Activated CD4-positive, alpha-beta T cell treated with anti-CD3 and anti-CD28 coated beads, Interleukin-2, amount 10 ng/mL, durations not matched to agents 7 days and 5 days (primary cell): ENCODE data around the gene DBET. TPM values are rescaled to one million over a fixed set of nuclear protein-coding genes. Genes with fewer than 3 reads are reported as not detected.
"Not testable (repeated sequence)": the region's sequence is repeated elsewhere in the genome, so short reads cannot be mapped to it uniquely, and the experiment has no call there.

ENCODE experiments used
- CTCF ChIA-PET: fragments of 350-600 bp; sonication (Branson Sonifier 250); formaldehyde crosslinking; loops from one replicate; lab custom pipeline; 2021; ENCODE audit warnings: antibody characterized with exemption; lab: Charles Lee
- POLR2A ChIA-PET: fragments of 350-600 bp; sonication (Branson Sonifier 250); formaldehyde crosslinking; loops from one replicate; lab custom pipeline; 2021; ENCODE audit warnings: antibody characterized with exemption; lab: Charles Lee
- DNase-seq: peaks from one replicate; pipeline ENCODE4 v3.0.0-alpha.2; 2020
- H3K27ac Mint-ChIP-seq: one replicate; pipeline ENCODE4 v1.8.0; 2021; ENCODE audit warnings: mild to moderate bottlenecking, moderate library complexity, mixed read lengths
- H3K27me3 Mint-ChIP-seq: one replicate; pipeline ENCODE4 v1.8.0; 2021; ENCODE audit warnings: mixed read lengths
- H3K36me3 Mint-ChIP-seq: one replicate; pipeline ENCODE4 v1.8.0; 2021; ENCODE audit warnings: low read depth, mixed read lengths
- H3K4me1 Mint-ChIP-seq: one replicate; pipeline ENCODE4 v1.8.0; 2021; ENCODE audit warnings: mixed read lengths
- H3K4me3 Mint-ChIP-seq: one replicate; pipeline ENCODE4 v1.8.0; 2021; ENCODE audit warnings: mild to moderate bottlenecking, moderate library complexity, mixed read lengths
- H3K9me3 Mint-ChIP-seq: one replicate; pipeline ENCODE4 v1.8.0; 2021; ENCODE audit warnings: mixed read lengths
- total RNA-seq, 2 experiments: library from RNA; stranded (reverse); gene quantifications; one replicate each; pipeline ENCODE4 v1.2.3, GENCODE V29; 2021

The DBET gene
- not detected for total RNA-seq

DNA sequence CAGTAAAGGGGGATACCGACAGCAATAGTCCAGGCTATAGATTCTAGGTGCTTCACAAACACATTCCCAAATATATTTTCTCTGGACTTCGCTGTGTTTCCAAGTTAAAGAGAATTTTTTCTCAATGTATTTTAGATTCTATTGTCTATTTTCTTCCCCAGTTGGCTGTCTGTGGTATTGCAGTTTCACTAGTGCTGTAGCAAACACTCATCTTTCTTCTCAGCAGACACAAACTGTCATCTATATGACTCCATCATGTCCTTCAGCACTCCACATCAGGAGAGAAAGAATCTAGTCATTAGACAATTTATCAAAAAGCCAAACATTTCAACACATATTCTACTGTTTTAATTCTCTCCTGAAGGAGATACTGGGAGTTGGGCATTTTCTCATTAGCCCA lies at the start of gene DBET:
Gene DBET, plus strand, starts transcription at position 161 of the 400 bp plus-strand sequence.
- H3K27ac Mint-ChIP-seq, H3K4me1 Mint-ChIP-seq, H3K36me3 Mint-ChIP-seq, DNase-seq, POLR2A ChIA-PET, H3K4me3 Mint-ChIP-seq, H3K27me3 Mint-ChIP-seq, H3K9me3 Mint-ChIP-seq, CTCF ChIA-PET: not testable (repeated sequence)

DNA sequence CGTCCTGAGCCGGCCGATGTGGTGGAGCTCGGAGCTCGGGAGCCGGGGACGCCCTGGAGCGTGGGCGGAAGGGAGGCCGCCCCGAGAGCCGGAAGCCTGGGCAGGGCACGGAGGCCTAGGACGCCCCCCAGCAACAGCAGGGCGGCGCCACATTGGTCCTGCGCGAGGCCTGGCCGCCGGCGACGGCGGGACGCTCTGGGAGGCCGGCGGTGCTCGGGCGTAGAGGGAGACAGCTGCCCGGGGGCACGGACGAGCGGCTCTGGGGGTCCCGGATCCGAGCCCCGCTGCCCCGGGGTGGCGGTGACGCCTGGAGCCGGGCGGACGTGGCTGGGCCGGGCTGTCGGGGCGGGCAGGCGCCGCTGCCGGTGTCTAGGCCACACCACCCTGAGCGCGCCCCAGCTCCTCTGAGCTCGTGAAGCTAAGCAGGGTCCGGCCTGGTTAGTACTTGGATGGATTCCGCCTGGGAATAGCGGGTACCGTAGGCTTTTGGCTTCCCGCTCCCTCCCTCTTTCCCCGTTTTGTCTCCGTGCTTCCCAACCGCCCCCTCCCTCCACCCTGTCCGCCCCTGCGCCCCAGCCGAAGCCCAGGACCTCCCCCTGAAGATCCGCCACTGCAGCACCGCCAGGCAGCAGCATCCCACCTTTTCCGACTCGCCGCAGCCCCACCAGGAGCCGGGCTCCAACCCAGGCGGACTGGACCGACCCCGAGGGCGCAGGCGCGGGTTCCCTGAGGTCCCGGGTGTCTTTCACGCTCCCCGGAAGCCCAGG lies 49.3 kb upstream of the DBET start:
- peaks cover 2% of the 10 kb centered on the region for H3K9me3 Mint-ChIP-seq

DNA sequence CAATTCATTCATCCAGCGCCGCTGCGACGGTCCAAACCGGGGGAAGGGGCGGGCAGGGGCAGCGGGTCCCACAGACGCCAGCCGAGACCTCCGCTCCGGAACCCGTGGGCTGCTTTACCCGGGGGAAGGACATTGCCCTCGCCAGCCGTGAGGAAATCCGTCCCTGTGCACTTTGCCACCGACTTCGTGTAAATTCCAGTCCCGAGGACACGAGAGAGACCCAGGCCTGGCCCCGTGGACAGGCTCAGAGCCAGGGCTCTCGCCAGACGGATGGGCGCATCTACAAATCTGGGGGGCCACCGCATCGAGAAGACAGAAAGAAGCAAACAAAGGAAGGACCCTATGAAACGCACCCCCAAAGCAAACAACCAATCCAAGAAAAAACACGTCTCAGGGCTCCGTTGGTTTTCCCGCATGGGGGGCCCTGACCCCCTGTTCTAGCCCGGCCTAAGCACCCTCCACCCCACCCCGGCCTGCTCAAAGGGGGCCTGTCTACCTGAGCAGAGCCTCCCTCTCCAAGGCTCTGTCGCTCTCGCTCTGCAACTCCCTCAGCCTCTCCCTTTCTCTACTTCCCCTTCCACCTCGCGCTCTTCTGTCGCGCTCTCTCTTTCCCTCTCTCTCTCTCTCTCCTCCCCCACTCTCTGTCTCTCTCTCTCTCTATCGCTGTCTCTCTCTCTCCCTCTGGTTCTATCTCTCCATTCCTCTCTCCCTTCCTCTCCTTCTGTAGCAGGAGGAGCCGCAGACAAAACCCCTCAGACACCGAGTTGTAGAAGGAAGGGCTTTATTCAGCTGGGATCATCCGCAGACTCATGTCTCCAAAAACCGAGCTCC lies 48.5 kb upstream of the DBET start:
- H3K4me1 Mint-ChIP-seq: peaks cover 13% of the 10 kb centered on the region
- ChIA-PET CTCF (no interaction called here), POLR2A (no interaction called here)
- no peak overlapping the region for H3K27ac Mint-ChIP-seq
- peaks cover 14% of the 10 kb centered on the region for H3K36me3 Mint-ChIP-seq
- H3K4me3 Mint-ChIP-seq: no peak overlapping the region
- DNase-seq: no peak
- H3K9me3 Mint-ChIP-seq: peaks cover 2% of the 10 kb centered on the region
- H3K27me3 Mint-ChIP-seq: peaks cover 75% of the 10 kb centered on the region

More for the DNA sequence above, 49.3 kb upstream of the DBET start:
- no peak for DNase-seq
- CTCF ChIA-PET: no interaction called here
- Mint-ChIP-seq H3K4me3 (no peak overlapping the region), H3K27ac (no peak overlapping the region), H3K27me3 (peaks cover 67% of the 10 kb centered on the region), H3K4me1 (peaks cover 9% of the 10 kb centered on the region), H3K36me3 (peaks cover 11% of the 10 kb centered on the region)
- POLR2A ChIA-PET: no interaction called here

DNA sequence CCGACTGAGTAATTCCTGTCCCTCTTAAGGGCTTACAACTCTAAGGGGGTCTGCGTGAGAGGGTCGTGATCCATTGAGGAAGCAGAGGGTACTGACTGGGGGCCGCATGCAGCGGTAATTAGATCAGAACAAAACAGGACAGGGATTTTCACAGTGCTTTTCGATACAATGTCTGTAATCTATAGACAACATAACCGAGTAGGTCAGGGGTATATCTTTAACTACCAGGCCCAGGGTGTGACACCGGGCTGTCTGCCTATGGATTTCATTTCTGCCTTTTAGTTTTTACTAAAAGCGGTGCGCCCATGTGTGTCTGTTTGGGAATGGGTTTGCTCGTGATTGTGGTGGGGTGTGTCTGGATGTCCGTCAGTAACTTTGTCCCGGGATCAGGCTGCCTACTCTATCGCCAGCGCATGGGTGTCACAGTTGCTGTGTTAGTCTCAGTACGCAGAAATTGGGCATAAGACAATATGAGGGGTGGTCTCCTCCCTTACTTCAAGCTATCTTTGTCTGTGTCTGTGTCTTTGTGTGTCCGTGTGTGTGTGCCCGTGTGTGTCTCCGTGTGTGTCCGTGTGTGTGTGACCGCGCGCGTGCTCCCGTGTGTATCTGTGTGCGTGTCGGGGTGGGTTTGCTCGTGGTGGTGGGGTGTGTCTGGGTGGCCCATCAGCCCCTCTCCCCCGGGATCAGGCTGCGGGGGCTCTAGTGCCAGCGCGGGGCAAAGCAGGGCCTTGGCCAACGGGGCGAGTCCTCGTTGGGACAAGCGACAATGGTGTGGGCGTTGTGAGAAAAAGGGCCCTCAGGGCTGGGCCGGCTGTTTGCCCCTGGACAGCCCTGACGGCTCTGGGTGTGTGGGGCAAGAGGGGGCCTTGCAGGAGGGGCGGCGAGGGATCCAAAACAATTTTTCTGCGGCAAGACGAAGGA lies 47.7 kb upstream of the DBET start:
- ChIA-PET CTCF (no interaction called here), POLR2A (no interaction called here)
- no peak overlapping the region for H3K4me3 Mint-ChIP-seq
- DNase-seq: no peak
- H3K27ac Mint-ChIP-seq: no peak overlapping the region
- H3K4me1 Mint-ChIP-seq: peaks cover 17% of the 10 kb centered on the region
- H3K27me3 Mint-ChIP-seq: peaks cover 77% of the 10 kb centered on the region
- H3K36me3 Mint-ChIP-seq: peaks cover 14% of the 10 kb centered on the region
- peaks cover 2% of the 10 kb centered on the region for H3K9me3 Mint-ChIP-seq

DNA sequence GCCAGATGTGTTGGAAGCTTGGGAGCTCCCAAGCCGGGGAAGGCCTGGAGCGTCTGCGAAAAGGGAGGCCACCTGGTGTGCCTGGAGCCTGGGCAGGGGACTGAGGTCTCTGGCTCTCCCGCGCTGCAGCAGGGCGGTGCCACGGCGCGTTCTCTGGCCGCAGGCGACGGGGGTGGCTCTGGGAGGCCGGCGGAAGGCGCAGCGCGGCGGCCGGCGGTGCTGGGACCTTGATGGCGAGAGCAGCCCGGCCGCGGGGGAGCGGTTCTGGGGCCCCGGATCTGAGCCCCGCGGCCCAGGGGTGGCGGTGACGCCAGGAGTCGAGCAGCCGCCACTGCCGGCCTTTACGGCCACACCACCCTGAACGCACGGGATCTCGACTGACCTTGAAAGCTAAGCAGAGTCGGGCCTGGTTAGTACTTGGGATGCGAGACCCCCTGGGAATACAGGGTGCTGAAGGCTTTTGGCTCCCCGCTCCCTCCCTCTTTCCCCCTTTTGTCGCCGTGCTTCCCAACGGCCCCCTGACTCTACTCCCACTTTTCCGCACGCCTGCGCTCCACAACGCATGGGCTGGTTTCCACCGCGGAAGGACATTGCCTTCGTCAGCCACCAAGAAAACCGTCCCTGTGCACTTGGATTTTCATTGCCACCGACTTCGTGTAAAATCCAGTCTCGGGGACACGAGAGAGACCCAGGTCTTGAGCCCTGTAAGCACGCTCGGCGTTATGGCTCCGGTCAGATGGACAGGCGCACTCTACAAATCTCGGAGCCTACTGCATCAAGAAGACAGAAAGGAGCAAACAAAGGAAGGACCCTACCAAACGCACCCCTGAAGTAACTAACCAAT lies 46.7 kb upstream of the DBET start:
- Mint-ChIP-seq H3K4me3 (peak overlapping the region; percentile 16), H3K9me3 (peaks cover 2% of the 10 kb centered on the region)

DNA sequence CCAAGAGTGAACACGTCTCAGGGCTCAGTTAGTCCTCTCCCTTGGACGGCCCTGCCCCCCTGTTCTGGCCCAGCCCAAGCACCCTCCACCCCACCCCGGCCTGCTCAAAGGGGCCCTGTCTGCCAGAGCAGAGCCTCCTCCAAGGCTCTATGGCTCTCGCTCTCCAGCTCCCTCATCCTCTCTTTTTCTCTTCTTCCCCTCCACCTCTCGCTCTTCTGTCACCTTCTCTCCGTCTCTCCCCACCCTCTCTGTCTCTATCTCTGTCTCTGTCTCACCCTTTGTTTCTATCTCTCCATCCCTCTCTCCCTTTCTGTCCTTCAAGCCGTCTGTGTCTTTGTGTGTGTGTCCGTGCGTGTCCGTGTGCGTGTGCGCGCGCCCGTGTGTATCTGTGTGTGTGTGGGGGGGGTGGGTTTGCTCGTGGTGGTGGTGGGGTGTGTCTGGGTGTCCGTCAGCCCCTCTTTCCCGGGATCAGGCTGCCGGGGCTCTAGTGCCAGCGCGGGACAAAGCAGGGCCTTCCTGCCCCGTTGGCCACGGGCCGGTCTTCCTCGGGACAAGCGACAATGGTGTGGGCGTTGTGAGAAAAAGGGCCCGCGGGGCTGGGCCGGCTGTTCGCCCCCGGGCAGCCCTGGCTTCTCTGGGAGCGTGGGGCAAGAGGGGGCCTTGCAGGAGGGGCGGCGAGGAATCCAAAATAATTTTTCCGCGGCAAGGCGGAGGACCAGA lies 45.9 kb upstream of the DBET start:
- peaks cover 19% of the 10 kb centered on the region for H3K4me1 Mint-ChIP-seq
- peaks cover 69% of the 10 kb centered on the region for H3K27me3 Mint-ChIP-seq
- H3K27ac Mint-ChIP-seq: peak overlapping the region; percentile 52
- H3K9me3 Mint-ChIP-seq: peaks cover 2% of the 10 kb centered on the region
- peak overlapping the region; percentile 16 for H3K4me3 Mint-ChIP-seq
- H3K36me3 Mint-ChIP-seq: peaks cover 14% of the 10 kb centered on the region
- ChIA-PET POLR2A (no interaction called here), CTCF (no interaction called here)
- DNase-seq: no peak

More for the DNA sequence above, 46.7 kb upstream of the DBET start:
- Mint-ChIP-seq H3K27ac (peak overlapping the region; percentile 52), H3K4me1 (peaks cover 17% of the 10 kb centered on the region), H3K27me3 (peaks cover 73% of the 10 kb centered on the region), H3K36me3 (peaks cover 14% of the 10 kb centered on the region)
- no peak for DNase-seq
- CTCF ChIA-PET: no interaction called here
- POLR2A ChIA-PET: no interaction called here

DNA sequence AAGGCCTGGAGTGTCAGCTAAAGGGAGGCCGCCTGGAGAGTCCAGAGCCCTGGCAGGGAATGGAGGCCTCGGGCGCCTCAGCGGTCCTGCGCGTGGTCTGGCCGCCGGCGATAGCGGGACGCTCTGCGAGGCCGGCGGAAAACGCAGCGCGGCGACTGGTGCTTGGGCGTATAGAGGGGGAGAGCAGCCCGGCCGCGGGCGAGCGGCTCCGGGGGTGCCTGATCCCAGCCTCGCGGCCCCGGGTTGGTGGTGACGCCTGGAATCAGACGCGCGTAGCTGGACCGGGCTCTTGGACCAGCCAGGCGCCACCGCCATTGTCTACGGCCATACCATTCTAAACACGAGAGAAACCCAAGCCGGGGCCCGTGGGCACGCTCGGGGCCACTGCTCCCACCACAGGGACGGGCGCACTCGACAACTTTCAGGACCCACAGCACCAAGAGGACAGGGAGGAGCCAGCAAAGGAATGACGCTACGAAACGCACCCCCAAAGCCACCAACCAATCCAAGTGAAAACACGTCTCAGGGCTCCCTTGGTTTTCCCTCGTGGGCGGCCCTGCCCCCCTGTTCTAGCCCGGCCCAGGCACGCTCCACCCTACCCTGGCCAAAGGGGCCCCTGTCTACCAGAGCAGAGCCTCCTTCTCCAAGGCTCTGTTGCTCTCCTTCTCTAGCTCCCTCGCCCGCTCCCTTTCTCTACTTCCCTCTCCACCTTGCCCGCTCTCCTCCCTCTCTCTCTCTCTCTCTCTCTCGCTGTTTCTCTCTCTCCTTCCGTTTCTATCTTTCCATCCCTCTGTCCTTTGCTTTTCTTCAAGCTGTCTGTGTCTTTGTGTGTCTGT lies 45.1 kb upstream of the DBET start:
- Mint-ChIP-seq H3K27me3 (peaks cover 64% of the 10 kb centered on the region), H3K4me1 (peaks cover 19% of the 10 kb centered on the region), H3K36me3 (peaks cover 12% of the 10 kb centered on the region), H3K27ac (no peak overlapping the region), H3K9me3 (no peaks in the 10 kb centered on the region), H3K4me3 (no peak overlapping the region)
- ChIA-PET CTCF (no interaction called here), POLR2A (no interaction called here)
- no peak for DNase-seq

DNA sequence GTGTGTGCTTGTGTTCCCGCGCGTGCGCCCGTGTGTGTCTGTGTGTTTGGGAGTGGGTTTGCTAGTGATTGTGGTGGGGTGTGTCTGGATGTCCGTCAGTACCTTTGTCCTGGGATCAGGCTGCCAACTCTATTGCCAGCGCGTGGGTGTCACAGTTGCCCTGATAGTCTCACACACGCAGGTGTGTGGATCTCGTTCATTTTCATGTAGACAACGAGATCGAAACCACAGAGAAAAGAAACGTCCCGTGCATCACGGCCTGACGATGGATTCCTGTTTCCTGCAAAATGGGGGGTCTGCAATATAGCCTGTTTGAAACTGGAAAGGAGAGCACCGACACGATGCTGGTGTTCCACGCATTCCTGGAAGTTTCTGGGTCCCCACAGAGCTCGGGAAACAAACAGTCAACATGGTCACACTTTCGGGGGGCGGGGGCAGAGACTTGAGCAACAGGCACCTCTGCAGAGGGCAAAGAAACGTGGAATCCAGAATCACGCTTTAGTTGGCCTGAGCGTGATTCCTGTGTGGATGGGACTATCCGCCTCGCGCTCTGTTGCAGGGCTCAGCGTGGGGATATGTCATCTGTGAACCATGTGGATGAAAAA lies 44.3 kb upstream of the DBET start:
- H3K27ac Mint-ChIP-seq, DNase-seq, H3K9me3 Mint-ChIP-seq, CTCF ChIA-PET, POLR2A ChIA-PET, H3K4me3 Mint-ChIP-seq: not testable (repeated sequence)
- H3K27me3 Mint-ChIP-seq: peaks cover 60% of the 10 kb centered on the region
- peaks cover 12% of the 10 kb centered on the region for H3K36me3 Mint-ChIP-seq
- peaks cover 19% of the 10 kb centered on the region for H3K4me1 Mint-ChIP-seq

DNA sequence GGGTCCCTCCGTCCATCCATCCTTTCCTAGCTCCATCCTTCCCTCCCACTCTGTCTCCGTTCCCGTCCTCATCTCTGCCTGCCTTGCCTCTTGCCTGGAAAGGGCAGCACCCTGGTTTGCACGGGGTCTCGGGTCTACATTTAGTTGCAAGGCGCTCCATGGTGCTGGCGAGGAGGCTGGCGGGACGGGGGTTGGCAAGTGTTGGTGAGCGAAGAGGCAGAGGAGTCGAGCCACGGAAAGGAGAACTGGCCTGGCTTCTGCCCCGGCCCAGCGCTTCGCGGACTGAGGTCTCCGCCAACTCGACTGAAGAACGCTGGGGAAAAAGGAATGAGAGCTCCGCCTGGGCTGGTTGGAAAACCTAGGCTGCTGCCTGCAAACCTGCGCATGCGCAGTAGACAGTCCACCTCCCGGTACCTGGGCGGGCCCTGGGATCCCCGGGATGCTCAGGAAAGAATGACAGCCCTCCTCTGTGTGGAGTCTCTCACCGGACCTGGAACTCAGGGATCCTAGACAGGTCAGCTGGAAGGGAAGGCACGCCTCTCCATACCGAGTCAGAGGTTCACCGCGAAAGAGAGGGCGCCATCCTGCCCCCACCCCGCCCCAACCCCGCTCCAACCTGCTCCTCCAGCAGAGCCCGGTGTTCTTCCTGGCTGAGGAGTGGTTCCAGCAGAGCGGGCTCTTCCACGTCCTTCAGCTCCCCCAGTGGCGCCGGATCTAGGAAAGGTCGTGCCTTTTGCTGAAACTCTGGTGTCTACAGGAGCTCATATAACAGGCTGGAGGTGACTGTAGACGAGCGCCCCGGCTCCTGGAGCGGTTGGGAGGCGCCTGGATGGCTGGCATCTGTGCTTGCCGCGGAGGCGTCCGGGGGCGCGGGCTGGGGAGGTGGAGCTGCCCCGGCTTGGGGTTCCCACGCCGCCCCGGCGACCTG lies 43.2 kb upstream of the DBET start:
- POLR2A ChIA-PET: no interaction called here
- Mint-ChIP-seq H3K9me3 (no peaks in the 10 kb centered on the region), H3K27me3 (peaks cover 52% of the 10 kb centered on the region), H3K36me3 (peaks cover 9% of the 10 kb centered on the region), H3K4me1 (peaks cover 19% of the 10 kb centered on the region), H3K27ac (peak overlapping the region; percentile 66), H3K4me3 (peak overlapping the region; percentile 49)
- CTCF ChIA-PET: no interaction called here
- DNase-seq: no peak

DNA sequence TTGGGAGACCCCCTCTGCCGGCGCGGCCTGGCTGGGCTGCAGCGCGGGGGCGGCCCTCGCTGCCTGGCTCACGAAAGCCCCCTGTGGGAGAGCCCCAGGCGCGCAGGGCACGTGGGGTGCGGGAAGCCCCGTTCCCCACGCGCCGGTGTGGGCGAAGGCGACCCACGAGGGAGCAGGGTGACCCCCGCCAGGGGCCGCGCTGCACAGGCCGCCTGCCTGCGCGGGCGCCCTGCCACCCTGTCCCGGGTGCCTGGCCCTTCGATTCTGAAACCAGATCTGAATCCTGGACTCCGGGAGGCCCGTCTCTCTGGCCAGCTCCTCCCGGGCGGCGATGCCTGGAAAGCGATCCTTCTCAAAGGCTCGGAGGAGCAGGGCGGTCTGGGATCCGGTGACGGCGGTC lies 42.3 kb upstream of the DBET start:
- DNase-seq, CTCF ChIA-PET, H3K4me3 Mint-ChIP-seq, POLR2A ChIA-PET, H3K36me3 Mint-ChIP-seq, H3K9me3 Mint-ChIP-seq, H3K27ac Mint-ChIP-seq: not testable (repeated sequence)
- Mint-ChIP-seq H3K4me1 (peaks cover 19% of the 10 kb centered on the region), H3K27me3 (peaks cover 42% of the 10 kb centered on the region)
